ENCODE data around the gene TPST2. TPM values are rescaled to one million over a fixed set of nuclear protein-coding genes. Genes with fewer than 3 reads are reported as not detected.

Gene TPST2
- total RNA-seq, 2 experiments from 2014 or later: 54.8 to 58.5 TPM

GRCh38 chr22:26502688-26503561 lies 87.0 kb downstream of the TPST2 start:
- Mint-ChIP-seq H3K27ac (peak overlapping the region; percentile 88), H3K36me3 (peaks cover 45% of the 10 kb centered on the region), H3K4me1 (peaks cover 22% of the 10 kb centered on the region), H3K27me3 (no peaks in the 10 kb centered on the region), H3K9me3 (no peaks in the 10 kb centered on the region), H3K4me3 (peak overlapping the region; percentile 62)
- DNase-seq: peak; percentile 76
- ATAC-seq (ENCODE audit: low read depth): peak; percentile 95
- POLR2A ChIA-PET: interaction anchor here (0.7 to 2.8 kb wide), 10 partner anchors 10 to 170 kb away, joined by 3 to 19 read pairs (median 4); partner anchors contain the start of genes HPS4, MIAT, SRRD and TFIP11

DNA sequence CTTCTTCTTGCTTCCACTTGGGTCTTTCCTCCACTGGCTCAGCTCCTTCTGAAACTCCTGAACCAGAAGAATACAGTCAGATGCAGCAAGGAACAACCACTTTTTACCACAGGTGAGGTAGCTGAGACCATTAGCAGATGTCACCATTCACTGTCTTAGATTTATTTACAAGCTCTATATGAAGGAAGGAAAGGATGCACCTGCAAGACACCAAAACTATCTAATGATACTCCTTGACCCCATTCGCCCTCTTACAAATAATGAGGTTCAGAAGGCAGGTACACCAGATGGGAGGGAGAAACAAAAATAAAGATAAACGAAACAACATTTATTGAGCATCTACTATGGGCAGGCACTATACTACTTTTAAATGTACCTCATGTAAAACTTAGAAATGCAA lies 87.9 kb downstream of the TPST2 start:
- POLR2A ChIA-PET: interaction anchor here (0.6 to 1.9 kb wide), 2 partner anchors 18 to 121 kb away, joined by 4 read pairs; partner anchors contain the start of genes HPS4 and SRRD
- peaks cover 47% of the 10 kb centered on the region for H3K36me3 Mint-ChIP-seq
- no peak overlapping the region for H3K4me3 Mint-ChIP-seq
- H3K4me1 Mint-ChIP-seq: peaks cover 22% of the 10 kb centered on the region
- peak overlapping the region; percentile 47 for H3K27ac Mint-ChIP-seq
- no peaks in the 10 kb centered on the region for H3K9me3 Mint-ChIP-seq
- DNase-seq: no peak
- no peak for ATAC-seq (ENCODE audit: low read depth)
- H3K27me3 Mint-ChIP-seq: no peaks in the 10 kb centered on the region

- POLR2A ChIA-PET: interaction anchor here (1.2 kb wide), 1 partner anchor 16 kb away, joined by 3 read pairs; the partner anchor contains the start of gene HPS4
These were observed 90.7 kb downstream of the TPST2 start for GRCh38 chr22:26499188-26499703.

GRCh38 chr22:26496456-26496855 lies 93.5 kb downstream of the TPST2 start:
- POLR2A ChIA-PET: interaction anchor here (1.6 kb wide), 1 partner anchor 12 kb away, joined by 3 read pairs; no protein-coding TSS in a partner anchor
- no peaks in the 10 kb centered on the region for H3K9me3 Mint-ChIP-seq
- no peaks in the 10 kb centered on the region for H3K27me3 Mint-ChIP-seq
- DNase-seq: no peak
- peaks cover 16% of the 10 kb centered on the region for H3K4me1 Mint-ChIP-seq
- ATAC-seq (ENCODE audit: low read depth): no peak
- peaks cover 44% of the 10 kb centered on the region for H3K36me3 Mint-ChIP-seq
- H3K4me3 Mint-ChIP-seq: no peak overlapping the region
- no peak overlapping the region for H3K27ac Mint-ChIP-seq

More at GRCh38 chr22:26499188-26499703, 90.7 kb downstream of the TPST2 start:
- Mint-ChIP-seq H3K36me3 (peaks cover 44% of the 10 kb centered on the region), H3K9me3 (no peaks in the 10 kb centered on the region), H3K27ac (no peak overlapping the region), H3K4me1 (peaks cover 25% of the 10 kb centered on the region), H3K27me3 (no peaks in the 10 kb centered on the region), H3K4me3 (no peak overlapping the region)
- DNase-seq: no peak
- ATAC-seq (ENCODE audit: low read depth): no peak

GRCh38 chr22:26494506-26494905 lies 95.4 kb downstream of the TPST2 start:
- Mint-ChIP-seq H3K9me3 (no peaks in the 10 kb centered on the region), H3K27ac (no peak overlapping the region), H3K4me3 (no peak overlapping the region), H3K4me1 (peaks cover 15% of the 10 kb centered on the region), H3K36me3 (peaks cover 41% of the 10 kb centered on the region), H3K27me3 (no peaks in the 10 kb centered on the region)
- DNase-seq: no peak
- POLR2A ChIA-PET: interaction anchor here (0.5 to 1.3 kb wide), 3 partner anchors 12 to 176 kb away, joined by 3 to 4 read pairs (median 3); no protein-coding TSS in a partner anchor
- no peak for ATAC-seq (ENCODE audit: low read depth)

DNA sequence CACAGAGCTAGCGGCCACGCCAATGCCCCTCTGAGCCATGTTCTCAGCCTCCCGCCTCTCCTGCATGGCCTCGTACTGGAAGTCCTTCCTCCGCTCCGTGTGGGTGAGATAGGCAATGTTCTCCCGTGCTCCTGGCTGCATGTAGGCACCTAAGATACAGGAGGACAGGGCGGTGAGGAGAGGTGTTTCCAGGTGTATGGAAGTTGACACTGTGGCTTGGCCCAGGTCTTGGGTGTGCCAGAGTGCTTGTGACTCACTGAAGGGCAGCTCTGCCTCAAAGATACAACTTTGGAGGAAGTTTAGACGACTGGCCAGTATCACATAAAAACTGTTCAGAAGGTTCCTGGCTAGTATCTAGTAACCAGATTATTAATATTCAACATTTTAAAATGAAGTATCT lies 97.7 kb downstream of the TPST2 start:
- no peaks in the 10 kb centered on the region for H3K9me3 Mint-ChIP-seq
- DNase-seq (no peak), ATAC-seq (ENCODE audit: low read depth) (no peak)
- H3K27ac Mint-ChIP-seq: no peak overlapping the region
- POLR2A ChIA-PET: interaction anchor here (0.7 to 1.0 kb wide), 3 partner anchors 9 to 181 kb away, joined by 3 to 7 read pairs (median 4); partner anchors contain the start of genes HPS4 and SRRD
- H3K4me3 Mint-ChIP-seq: no peak overlapping the region
- H3K27me3 Mint-ChIP-seq: no peaks in the 10 kb centered on the region
- H3K4me1 Mint-ChIP-seq: peaks cover 17% of the 10 kb centered on the region
- peaks cover 37% of the 10 kb centered on the region for H3K36me3 Mint-ChIP-seq

GRCh38 chr22:26489447-26490036 lies 100.4 kb downstream of the TPST2 start:
- H3K27me3 Mint-ChIP-seq: no peaks in the 10 kb centered on the region
- POLR2A ChIA-PET: interaction anchor here (0.8 kb wide), 1 partner anchor 9 kb away, joined by 3 read pairs; no protein-coding TSS in a partner anchor
- H3K36me3 Mint-ChIP-seq: peaks cover 29% of the 10 kb centered on the region
- peak overlapping the region; percentile 79 for H3K27ac Mint-ChIP-seq
- ATAC-seq (ENCODE audit: low read depth) (no peak), DNase-seq (no peak)
- H3K9me3 Mint-ChIP-seq: no peaks in the 10 kb centered on the region
- no peak overlapping the region for H3K4me3 Mint-ChIP-seq
- H3K4me1 Mint-ChIP-seq: peaks cover 25% of the 10 kb centered on the region

GRCh38 chr22:26487996-26488395 lies 101.9 kb downstream of the TPST2 start:
- H3K4me3 Mint-ChIP-seq: no peak overlapping the region
- peaks cover 18% of the 10 kb centered on the region for H3K4me1 Mint-ChIP-seq
- no peaks in the 10 kb centered on the region for H3K27me3 Mint-ChIP-seq
- H3K9me3 Mint-ChIP-seq: no peaks in the 10 kb centered on the region
- no peak overlapping the region for H3K27ac Mint-ChIP-seq
- DNase-seq: no peak
- peaks cover 19% of the 10 kb centered on the region for H3K36me3 Mint-ChIP-seq
- no peak for ATAC-seq (ENCODE audit: low read depth)
- POLR2A ChIA-PET: no interaction called here

- POLR2A ChIA-PET: no interaction called here
These were observed 103.5 kb downstream of the TPST2 start for GRCh38 chr22:26486394-26486793.

GRCh38 chr22:26485806-26486390 lies 104.0 kb downstream of the TPST2 start:
- peaks cover 36% of the 10 kb centered on the region for H3K4me1 Mint-ChIP-seq
- H3K27ac Mint-ChIP-seq: peak overlapping the region; percentile 75
- no peaks in the 10 kb centered on the region for H3K27me3 Mint-ChIP-seq
- DNase-seq (no peak), ATAC-seq (ENCODE audit: low read depth) (no peak)
- peaks cover 10% of the 10 kb centered on the region for H3K36me3 Mint-ChIP-seq
- H3K4me3 Mint-ChIP-seq: peak overlapping the region; percentile 16
- POLR2A ChIA-PET: no interaction called here
- H3K9me3 Mint-ChIP-seq: no peaks in the 10 kb centered on the region

More at GRCh38 chr22:26486394-26486793, 103.5 kb downstream of the TPST2 start:
- Mint-ChIP-seq H3K9me3 (no peaks in the 10 kb centered on the region), H3K4me3 (no peak overlapping the region), H3K36me3 (peaks cover 9% of the 10 kb centered on the region), H3K27me3 (no peaks in the 10 kb centered on the region), H3K27ac (no peak overlapping the region), H3K4me1 (peaks cover 32% of the 10 kb centered on the region)
- DNase-seq: no peak
- no peak for ATAC-seq (ENCODE audit: low read depth)

GRCh38 chr22:26485013-26485412 lies 104.9 kb downstream of the TPST2 start:
- Mint-ChIP-seq H3K27me3 (no peaks in the 10 kb centered on the region), H3K4me3 (peak overlapping the region; percentile 86), H3K36me3 (peaks cover 8% of the 10 kb centered on the region), H3K4me1 (peaks cover 42% of the 10 kb centered on the region), H3K9me3 (no peaks in the 10 kb centered on the region), H3K27ac (peak overlapping the region; percentile 75)
- POLR2A ChIA-PET: interaction anchor here (0.7 to 2.3 kb wide), 8 partner anchors 11 to 187 kb away, joined by 3 to 24 read pairs (median 5); partner anchors contain the start of gene MIAT
- DNase-seq: no peak
- no peak for ATAC-seq (ENCODE audit: low read depth)

DNA sequence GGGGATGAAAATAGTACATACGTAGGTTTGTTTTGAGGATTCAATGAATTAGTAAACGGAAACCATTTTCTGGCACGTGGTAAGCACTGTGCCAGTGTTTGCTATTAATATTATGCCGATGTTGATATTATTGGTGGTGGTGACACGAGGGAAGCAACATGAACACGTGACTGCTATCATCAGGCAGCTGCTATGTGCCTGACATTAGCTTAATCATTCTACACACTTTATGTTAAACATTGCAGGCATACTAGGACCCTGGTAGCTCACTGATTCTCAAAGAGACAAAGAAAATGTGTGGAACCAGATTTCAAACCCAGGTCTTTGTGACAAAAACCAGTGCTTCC lies 105.6 kb downstream of the TPST2 start:
- no peaks in the 10 kb centered on the region for H3K27me3 Mint-ChIP-seq
- peaks cover 47% of the 10 kb centered on the region for H3K4me1 Mint-ChIP-seq
- POLR2A ChIA-PET: interaction anchor here (0.6 to 2.3 kb wide), 17 partner anchors 8 to 188 kb away, joined by 3 to 24 read pairs (median 4); partner anchors contain the start of genes MIAT and TFIP11
- H3K4me3 Mint-ChIP-seq: peak overlapping the region; percentile 86
- H3K9me3 Mint-ChIP-seq: no peaks in the 10 kb centered on the region
- H3K27ac Mint-ChIP-seq: peak overlapping the region; percentile 88
- H3K36me3 Mint-ChIP-seq: peaks cover 13% of the 10 kb centered on the region
- ATAC-seq (ENCODE audit: low read depth): no peak
- no peak for DNase-seq

Data from activated naive CD8-positive, alpha-beta T cell treated with anti-CD3 and anti-CD28 coated beads, Interleukin-2, amount 10 ng/mL, durations not matched to agents 7 days and 5 days (primary cell).